A673 (cell line): Measurements from ENCODE around the gene TAF6.

Experiments used
- EZH2 ChIP-seq: fragments of 200-600 bp; sonication (generic); IDR thresholded peaks from 2 replicates; pipeline ENCODE4 v1.6.1; 2017; ENCODE audit warnings: borderline replicate concordance, low read depth, mild to moderate bottlenecking, mixed read lengths, antibody characterized with exemption, low read length; ENCODE audit not compliant: poor library complexity, severe bottlenecking
- TF ChIP-seq, protein P1 (sequence below): fragments of 300-800, 200-600 bp; sonication (generic); conservative IDR thresholded peaks from 2 replicates; pipeline ENCODE4 v1.5.1; 2017; ENCODE audit warnings: low read depth, mild to moderate bottlenecking, antibody characterized with exemption, low read length, moderate library complexity, mixed read lengths

GRCh38 chr7:100159099-100159623 lies 40.0 kb upstream of the TAF6 start:
- TF ChIP-seq EZH2, result no peak
- TF ChIP-seq, protein P1, sequence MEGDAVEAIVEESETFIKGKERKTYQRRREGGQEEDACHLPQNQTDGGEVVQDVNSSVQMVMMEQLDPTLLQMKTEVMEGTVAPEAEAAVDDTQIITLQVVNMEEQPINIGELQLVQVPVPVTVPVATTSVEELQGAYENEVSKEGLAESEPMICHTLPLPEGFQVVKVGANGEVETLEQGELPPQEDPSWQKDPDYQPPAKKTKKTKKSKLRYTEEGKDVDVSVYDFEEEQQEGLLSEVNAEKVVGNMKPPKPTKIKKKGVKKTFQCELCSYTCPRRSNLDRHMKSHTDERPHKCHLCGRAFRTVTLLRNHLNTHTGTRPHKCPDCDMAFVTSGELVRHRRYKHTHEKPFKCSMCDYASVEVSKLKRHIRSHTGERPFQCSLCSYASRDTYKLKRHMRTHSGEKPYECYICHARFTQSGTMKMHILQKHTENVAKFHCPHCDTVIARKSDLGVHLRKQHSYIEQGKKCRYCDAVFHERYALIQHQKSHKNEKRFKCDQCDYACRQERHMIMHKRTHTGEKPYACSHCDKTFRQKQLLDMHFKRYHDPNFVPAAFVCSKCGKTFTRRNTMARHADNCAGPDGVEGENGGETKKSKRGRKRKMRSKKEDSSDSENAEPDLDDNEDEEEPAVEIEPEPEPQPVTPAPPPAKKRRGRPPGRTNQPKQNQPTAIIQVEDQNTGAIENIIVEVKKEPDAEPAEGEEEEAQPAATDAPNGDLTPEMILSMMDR, result no peak
